GM04503 (cell line): Measurements from ENCODE around the gene CSAD.
"Not testable (repeated sequence)": the region's sequence is repeated elsewhere in the genome, so short reads cannot be mapped to it uniquely, and the experiment has no call there.

Experiments used
- DNase-seq: peaks from one replicate; pipeline ENCODE4 v3.0.0-alpha.2; 2012; ENCODE audit warnings: low read depth

CSAD gene

DNA sequence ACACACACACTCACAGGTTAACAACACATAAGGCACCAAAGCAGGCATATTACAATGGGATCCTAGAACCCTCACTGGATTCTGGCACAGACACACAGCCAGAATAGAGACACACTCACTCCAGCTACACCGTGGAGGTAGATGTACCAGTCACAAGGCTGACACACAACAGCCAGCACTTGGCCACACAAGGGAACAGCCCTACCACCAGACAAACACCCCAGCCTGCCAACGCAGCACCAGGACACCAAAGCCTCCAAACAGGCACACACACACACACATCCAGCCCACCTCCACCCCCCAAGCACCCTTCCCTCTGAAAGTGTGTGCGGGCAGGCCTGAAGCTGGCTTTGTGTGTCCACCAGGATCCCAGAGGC lies 37.2 kb upstream of the CSAD start:
- no peak for DNase-seq

DNA sequence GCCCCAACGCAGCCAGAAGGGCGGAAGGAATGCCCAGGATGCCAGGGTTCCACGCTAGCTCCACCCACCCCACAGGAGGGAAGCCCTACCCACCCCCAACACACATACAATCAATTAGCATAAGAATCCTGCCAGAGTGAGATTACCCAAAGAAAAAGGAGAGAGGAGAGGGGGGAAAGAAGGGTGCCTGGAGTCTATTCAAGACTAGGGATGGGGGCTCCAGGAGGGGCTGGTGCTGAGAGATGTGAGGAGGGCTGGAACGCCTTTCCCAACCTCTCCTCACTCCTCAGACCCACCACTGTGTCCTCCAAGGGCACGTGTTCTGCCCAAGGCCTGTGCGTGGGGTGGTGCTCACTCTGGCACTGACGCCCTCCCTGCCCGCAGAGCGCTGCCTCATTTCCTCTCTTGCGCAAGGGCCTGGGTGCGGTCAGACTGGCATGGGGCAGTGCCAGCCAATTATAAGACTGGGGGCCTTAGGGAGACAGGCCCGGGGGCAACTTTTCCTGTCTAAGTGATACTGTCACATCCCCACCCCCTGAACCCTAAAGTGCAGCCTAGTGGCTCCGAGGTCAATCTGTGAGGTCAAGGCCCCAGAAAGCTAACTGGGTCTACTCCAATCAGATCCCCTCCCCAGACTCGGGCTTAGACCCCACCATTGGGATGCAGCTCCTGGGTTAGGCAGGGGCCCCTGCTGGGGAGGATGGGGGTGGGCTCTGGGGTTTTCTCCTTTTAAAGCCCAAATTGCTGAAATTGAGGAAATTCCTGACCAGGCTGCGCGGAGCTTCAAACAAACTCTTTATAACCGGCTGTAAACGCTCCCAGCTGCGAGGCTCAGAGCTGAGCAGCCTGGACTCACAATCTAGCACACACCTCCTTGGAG lies 36.6 kb upstream of the CSAD start:
- DNase-seq = no peak

DNA sequence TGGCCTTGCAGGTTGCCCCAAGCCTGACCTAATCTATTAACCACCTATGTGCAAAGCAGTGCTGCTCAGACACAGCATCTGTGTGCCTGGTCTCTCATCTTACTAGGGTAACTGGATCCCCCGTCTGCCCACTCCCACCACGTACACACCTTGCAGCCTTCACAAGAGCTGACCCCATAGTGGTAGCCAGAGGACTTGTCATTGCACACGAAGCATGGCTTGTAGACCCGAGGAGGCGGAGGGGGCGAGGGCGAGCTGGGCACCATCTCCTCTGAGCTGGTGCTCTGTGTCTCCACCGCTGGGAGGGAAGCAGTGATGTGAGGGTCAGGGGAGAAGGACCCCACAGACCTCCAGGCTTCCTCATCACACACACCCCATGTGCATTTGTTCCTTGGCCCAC lies 34.8 kb upstream of the CSAD start:
- DNase-seq = no peak

DNA sequence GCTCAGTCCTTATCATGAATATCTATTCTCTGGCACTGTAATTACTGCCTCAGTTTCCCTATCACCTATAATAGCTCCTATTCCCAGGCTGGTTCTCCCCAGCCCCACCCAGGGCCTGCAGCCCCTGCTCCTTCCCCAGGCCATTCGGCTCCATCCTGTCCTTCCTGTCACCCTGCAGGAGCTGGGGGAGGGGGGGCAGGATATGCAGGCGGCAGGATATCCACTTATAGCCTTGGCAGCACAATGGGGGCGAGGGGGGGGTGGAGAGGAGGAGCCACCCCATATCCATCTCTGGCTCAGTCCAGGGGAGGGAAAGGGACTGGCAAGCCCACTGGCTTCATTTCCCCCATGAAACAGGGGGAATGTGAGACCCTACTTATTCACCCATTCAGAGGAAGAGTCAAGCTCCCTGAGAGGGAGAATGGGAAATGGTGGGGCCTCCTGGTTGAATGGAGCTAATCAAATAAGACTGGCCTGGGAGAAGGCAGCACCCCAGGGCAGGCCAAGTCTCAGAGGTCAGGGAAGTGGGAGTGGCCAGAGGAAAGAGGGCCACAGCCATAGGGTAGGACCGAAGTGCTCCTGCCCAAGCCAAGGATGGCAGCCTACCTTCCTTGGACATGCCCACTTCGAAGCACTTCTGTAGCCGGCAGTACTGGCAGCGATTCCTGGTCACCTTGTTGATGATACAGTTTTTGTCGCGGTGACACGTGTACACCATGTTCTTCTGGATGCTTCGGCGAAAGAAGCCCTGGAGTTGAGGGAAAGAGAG lies 34.1 kb upstream of the CSAD start:
- no peak for DNase-seq

DNA sequence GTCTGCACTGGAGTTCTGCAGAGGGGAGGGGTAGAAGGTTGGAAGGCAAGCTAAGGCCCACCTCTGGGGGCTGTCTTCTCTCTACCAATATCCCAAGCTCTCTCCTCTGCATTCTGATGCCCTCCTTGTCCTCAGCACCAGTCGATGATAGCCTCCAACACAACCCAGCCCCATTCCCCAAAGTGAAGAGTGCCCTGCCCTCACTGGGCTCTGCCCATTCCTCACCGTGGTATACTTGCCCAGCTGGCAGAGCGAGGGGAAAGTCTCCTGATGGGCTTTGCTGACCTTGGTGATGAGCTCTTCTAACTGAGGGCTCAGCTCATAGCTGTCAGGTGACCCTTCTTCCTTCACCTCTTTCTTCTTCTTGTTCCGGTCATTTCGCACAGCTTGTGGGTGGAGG lies 33.5 kb upstream of the CSAD start:
- no peak for DNase-seq

DNA sequence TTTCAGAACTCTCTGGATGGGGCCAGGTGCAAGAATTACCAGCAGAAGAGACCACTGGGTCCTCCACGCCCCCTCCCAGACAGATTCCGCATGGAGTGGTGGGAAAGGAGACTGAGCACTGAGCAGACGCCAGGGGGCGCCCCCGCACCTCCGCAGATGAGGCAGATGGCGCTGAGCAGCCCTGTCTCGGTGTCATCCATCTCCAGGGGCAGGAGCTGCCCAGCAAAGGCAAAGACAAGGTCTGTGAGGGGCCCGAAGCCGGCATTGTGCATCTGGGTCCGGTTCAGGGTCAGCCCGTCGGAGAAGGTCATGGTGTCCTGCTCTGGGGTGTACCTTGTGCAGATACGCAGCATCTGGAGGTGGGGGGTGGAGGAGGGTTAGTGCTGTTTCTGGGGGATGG lies 32.6 kb upstream of the CSAD start:
- DNase-seq = no peak

DNA sequence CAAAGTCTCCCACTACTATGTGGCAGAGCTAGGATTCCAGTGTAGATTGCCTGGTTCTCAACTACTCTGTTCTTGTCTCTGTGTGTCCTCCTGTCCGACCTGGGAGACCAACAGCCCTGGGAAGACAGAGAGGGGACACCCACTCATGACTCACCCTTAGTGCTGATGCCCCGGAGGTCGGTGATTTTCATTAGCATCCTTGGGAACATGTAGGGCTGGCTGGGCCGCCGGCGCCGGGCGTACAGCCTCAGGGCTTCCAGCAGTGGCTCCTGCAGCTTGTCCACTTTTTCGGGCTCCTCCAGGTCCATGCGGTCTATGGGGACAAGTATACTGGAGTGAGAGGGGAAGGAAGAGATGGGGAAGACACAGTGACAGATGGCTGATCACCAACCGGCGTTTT lies 32.2 kb upstream of the CSAD start:
- DNase-seq = no peak

DNA sequence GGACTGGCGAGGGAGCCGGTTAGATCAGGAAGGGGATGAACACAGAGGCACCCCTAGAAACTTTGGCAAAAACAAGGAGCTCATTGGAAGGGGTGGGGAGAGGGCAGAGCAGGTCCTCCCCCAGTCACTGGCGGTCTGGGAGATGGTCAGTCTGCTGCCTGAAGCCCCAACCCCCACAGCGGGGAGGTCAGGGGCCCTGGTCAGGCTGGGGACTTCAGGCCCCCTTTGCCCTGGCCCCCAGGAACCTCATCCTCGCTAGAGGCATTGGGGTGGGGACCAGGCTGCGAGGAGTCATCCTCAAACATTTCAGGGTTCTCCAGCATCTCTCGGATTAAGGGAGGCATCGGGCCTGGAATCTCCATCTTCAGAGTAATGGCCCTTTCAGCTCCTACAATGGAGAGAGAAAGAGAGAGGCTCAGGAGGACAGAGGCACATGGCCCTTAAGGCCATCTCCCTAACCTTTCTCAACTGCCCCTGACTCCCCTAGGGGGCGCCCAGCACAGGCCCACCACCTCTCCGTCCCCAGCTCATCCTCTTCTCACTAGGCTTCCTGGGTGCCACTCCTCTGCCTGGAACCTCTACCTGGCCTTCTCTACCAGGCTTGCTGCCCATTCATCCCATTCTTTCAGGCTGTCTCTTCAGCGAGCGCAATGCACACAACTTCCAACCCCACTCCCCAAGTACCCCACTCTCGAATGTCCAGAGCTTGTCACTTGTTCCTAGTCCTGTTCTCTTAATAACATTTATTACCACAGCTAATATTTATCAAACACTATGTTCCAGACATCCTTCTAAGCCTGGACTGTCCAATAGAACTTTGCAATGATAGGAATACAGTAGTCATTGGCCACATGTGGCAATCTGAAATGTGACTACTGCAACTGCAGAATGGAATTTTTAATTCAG lies 31.0 kb upstream of the CSAD start:
- no peak for DNase-seq

DNA sequence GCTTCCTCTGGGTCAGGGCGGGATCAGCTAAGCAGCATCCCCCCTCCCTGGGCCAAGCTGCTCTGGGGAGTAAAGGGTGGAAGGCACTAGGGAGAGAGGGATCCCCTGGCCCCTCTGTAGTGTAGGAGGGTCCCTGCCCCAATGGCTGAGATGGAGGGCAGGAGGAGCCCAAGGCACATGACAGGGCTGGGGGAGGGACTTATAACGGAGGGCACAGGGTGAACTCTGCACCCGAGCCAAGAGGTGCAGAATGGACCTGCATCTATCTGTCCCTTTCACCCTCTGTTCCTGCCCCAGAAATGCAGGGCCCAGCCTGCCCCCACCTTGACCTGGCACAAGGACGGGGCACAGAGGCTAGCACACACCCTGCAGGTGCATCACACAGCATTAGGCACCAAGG lies 30.1 kb upstream of the CSAD start:
- DNase-seq = no peak

DNA sequence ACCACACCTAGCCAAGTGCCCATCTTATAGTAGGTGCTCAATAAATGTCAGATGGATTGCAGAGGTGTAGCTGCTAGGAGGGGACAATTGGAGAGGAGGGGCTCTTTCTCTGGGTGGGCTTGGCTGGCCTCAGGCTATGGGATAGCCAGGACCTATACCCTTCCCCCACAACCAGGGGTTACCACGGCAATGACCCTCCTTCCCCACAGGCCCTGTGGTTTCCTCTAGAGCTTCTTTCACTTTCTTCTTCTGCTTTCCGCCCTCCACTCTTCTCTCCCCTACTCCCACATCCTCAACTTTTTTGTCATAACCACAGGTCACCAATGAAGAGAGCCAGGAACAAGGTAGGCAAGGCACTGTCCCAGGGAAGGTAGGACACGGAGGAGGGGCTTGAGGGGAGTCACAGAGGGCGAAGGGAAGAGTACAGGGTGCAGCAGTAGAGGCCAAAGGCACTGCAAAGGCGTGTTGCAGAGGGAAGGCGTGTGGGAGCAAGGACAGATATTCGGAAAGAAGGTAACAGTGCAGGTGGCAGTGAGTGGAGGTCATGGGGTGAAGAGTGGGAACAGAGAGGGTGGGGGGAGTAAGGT lies 28.2 kb upstream of the CSAD start:
- DNase-seq = no peak

DNA sequence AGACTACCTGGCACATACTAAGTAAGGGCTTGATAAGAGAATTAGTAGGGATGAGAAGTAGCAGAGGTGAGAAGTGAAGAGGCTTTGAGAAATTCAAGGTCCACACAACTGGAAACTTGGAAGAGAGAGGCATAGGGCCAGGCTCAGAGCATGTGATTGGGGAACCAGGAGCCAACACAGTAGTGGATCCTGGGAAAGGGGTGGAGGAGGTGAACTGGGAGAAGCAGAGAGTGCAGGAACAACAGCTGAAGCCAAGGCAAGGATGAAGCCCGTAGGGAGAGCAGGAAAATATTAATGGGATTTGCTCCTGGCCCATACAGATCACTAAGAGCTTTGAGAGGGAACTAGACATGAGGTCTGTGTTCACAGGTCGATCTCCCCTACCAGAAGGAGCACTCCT lies 27.7 kb upstream of the CSAD start:
- DNase-seq = no peak

DNA sequence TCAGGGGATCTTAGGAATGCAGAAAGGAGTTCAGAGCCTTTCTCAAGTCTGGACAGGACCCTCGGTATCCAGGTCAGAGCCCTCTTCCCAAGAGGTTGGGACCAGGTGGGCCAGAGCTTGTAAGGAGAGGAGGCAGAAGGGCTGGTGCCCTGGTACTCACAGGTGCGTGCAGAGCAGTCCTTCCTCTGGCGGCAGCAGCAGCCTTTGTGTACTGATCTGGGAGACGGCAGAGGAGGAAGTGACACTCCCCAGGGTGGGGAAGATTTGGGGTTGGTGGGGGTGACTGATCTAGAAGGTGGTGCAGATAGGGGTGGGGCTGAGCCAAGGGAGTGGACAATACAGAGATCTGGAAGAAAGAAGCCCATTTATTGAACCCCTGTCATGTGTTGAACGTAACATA lies 26.3 kb upstream of the CSAD start, which contains the start of gene ITGB7:
Gene ITGB7 (minus strand): TSS at position 210 of the 400 bp plus-strand sequence. CDS start 6,808 bp downstream, outside the sequence.
- DNase-seq = no peak

DNA sequence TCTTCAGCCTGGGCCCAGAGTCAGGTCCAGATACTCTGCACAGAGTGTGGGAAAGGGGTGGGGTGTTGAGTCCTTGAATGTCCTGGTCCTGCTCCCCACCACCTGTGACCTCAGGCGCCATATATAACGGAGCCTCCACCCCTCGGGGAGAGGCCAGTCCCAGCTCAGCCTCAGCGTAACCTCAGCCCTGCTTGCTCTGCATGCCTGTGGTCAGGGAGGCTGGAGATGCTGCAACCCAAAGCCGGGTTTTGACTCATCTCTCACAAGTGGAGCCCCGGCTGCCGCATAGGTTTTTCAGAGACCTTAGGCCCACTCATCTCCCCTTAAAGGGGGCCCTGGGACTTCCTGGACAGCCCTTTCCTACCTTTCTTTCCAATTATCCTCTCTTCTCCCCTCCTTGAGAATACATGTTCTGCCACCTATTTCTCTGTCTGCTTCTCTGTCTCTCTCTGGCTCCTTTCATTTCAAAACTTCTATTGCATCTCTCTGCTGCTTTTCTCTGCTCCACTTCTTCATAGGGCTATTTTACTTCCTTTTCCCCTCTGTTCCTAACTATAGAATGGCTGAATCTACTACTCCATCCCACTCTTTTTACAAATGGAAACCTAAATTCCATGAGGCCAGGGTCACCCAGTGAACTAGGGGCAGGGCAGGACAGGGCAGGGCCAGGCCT lies 25.2 kb upstream of the CSAD start:
- DNase-seq = peak; percentile 65

DNA sequence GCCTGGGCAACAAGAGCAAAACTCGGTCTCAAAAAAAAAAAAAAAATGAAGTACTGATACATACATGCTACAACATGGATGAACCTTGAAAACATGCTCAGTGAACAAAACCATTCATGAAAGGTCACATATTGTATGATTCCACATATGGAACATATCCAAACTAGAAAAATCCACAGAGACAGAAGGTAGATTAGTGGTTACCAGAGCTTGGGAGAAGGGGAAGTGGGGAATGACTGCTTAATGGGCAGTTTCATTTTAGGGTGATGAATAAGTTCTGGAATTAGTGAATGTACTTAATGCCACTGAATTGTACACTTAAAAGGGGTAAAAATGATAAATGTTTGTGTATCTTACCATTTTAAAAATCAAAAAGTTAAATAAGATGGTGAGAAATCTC lies 23.6 kb upstream of the CSAD start:
- DNase-seq = no peak

DNA sequence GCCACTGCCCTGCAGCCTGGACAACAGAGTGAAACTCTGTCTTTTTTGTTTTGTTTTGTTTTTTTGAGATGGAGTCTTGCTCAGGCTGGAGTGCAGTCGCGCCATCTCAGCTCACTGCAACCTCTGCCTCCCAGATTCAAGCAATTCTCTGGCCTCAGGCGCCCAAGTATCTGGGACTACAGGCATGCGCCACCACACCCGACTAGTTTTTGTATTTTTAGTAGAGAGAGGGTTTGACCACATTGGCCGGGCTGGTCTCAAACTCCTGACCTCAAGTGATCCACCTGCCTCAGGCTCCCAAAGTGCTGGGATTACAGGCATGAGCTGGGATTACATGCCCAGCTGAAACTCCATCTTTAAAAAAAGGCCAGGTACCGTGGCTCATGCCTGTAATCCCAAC lies 21.6 kb upstream of the CSAD start:
- not testable (repeated sequence) for DNase-seq

DNA sequence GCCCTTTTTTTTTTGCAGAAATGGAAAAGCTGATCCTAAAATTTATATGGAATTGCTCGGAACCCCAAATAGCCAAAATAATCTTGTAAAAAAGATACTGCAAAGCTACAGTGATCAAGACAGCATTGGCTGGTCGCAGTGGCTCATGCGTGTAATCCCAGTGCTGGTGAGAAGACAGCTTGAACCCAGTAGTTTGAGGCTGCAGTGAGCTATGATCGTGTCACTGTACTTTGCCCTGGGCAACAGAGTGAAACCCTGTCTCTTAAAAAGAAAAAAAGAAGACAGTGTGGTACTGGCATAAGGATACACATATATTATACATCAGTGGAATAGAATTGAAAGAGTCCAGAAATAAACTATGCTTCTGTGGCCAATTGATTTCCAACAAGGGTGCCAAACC lies 20.9 kb upstream of the CSAD start:
- no peak for DNase-seq

DNA sequence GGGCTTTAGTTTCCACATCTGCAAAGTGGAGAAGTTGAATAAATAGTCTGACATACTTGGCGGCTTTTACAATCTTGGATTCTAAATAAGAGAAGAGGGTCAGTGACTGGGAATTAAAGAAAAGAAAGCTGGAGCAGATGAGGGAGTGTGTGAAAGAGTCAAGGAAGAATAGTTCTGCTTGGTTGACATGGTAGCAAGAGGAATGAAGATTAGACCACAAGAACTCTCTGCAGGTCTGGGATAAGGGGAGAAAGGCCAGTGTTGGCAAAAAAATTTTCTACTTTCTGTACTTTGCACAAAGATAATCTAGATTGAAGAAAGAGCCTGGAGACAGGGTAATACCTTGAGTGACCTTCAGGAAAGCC lies 20.4 kb upstream of the CSAD start:
- DNase-seq = no peak

DNA sequence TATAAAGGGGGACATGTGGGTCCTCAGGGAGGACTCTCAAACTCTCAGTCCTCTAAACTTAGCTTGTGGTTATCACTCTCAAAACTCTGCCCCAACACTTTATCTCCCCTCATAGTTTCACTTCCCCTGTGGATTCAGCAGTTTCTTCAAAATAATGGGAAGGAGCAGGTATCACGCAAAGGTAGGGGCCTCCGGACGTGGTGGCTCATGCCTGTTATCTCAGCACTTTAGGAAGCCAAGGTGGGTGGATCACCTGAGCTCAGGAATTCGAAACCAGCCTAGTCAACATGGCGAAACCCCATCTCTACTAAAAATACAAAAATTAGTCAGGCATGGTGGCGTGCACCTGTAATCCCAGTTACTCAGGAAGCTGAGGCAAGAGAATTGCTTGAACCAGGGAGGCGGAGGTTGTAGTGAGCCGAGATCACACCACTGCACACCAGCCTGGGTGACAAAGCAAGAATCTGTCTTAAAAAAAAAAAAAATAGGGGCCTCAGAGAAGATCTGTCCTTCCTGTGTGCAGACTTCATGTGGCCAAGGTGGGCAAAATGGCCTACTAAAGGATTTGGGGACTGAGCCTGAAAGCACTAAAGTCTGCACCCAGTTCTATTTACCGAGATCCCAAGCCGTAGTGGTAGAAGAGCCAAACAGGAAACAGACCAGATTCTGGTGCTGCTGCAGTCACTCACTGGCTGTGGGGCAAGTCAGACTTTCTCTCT lies 19.9 kb upstream of the CSAD start:
- DNase-seq = no peak

DNA sequence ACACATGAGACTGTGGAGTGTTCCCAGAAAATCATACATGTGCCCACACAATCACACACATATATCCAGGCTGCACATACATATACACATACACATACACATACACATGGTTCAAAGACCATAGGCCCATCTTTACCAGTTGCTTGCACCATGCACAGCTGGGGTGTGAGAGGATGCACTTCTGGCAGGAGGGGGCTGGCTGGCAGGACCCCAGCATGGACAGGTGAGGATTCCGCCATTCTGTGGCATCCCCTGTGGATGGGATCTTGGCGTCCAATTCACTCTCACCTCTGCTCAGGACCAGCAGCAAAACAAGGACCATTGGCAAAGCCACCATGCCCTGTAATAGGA lies 19.4 kb upstream of the CSAD start:
- DNase-seq = no peak

DNA sequence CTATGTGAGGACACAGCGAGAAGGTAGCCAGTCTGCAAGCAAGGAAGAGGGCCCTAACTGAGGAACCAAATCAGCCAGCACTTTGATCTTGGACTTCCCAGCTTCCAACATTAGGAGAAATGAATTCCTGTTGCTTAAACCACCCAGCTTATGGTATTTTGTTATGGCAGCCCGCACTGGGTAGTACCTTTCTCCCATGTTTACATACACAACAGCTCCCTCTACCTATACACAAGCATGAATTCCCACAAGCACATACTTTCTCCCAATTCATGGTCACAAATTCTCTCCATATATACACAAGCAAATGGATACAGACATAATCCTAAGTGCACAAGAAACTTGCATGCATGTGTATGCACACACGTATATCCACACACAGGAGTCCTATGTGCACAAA lies 19.0 kb upstream of the CSAD start:
- DNase-seq = no peak
